ENCODE data around the gene SYNJ2. TPM values are rescaled to one million over a fixed set of nuclear protein-coding genes. Genes with fewer than 3 reads are reported as not detected.
A peak's percentile ranks its signal among the peaks of the same experiment; 100 is the strongest.

The SYNJ2 gene
- total RNA-seq, 2 donors from 2014 or later: 22.6 to 29.8 TPM

GRCh38 chr6:158068156-158068892 lies 86.7 kb downstream of the SYNJ2 start:
- Mint-ChIP-seq H3K36me3 (ENCODE audit: insufficient read depth in 2 of 2) (peaks cover 2% of the 10 kb centered on the region in 2 donors), H3K4me1 (ENCODE audit: low read depth) (peaks cover 27% of the 10 kb centered on the region), H3K4me3 (no peak overlapping the region), H3K9me3 (no peaks in the 10 kb centered on the region), H3K27ac (no peak overlapping the region), H3K27me3 (ENCODE audit: low read depth) (no peaks in the 10 kb centered on the region)
- DNase-seq: no peak
- ATAC-seq (replicated peaks in 1 of 2): peak in 1 of 2 donors; percentile 27

- Mint-ChIP-seq H3K9me3 (no peaks in the 10 kb centered on the region), H3K36me3 (ENCODE audit: insufficient read depth in 2 of 2) (peaks cover 2% of the 10 kb centered on the region in 2 donors), H3K4me1 (ENCODE audit: low read depth) (peaks cover 27% of the 10 kb centered on the region), H3K27ac (no peak overlapping the region), H3K4me3 (no peak overlapping the region), H3K27me3 (ENCODE audit: low read depth) (no peaks in the 10 kb centered on the region)
- ATAC-seq (replicated peaks in 1 of 2): peak in 1 of 2 donors; percentile 36
- no peak for DNase-seq
Measured at GRCh38 chr6:158068893-158069799, 87.5 kb downstream of the SYNJ2 start.

GRCh38 chr6:158069800-158070195 lies 88.1 kb downstream of the SYNJ2 start:
- DNase-seq (no peak), ATAC-seq (replicated peaks in 1 of 2) (no peak)
- Mint-ChIP-seq H3K9me3 (no peaks in the 10 kb centered on the region), H3K36me3 (ENCODE audit: insufficient read depth in 2 of 2) (peaks cover 2% of the 10 kb centered on the region in 2 donors), H3K4me3 (no peak overlapping the region), H3K27ac (no peak overlapping the region), H3K27me3 (ENCODE audit: low read depth) (no peaks in the 10 kb centered on the region), H3K4me1 (ENCODE audit: low read depth) (peaks cover 27% of the 10 kb centered on the region)

- no peak overlapping the region for H3K4me3 Mint-ChIP-seq
- DNase-seq: no peak
- H3K4me1 Mint-ChIP-seq (ENCODE audit: low read depth): peaks cover 27% of the 10 kb centered on the region
- no peaks in the 10 kb centered on the region for H3K9me3 Mint-ChIP-seq
- H3K27me3 Mint-ChIP-seq (ENCODE audit: low read depth): no peaks in the 10 kb centered on the region
- ATAC-seq (replicated peaks in 1 of 2): no peak
- H3K36me3 Mint-ChIP-seq (ENCODE audit: insufficient read depth in 2 of 2): peaks cover 2% of the 10 kb centered on the region in 2 donors
- H3K27ac Mint-ChIP-seq: no peak overlapping the region
Measured at GRCh38 chr6:158070513-158070912, 88.8 kb downstream of the SYNJ2 start.

DNA sequence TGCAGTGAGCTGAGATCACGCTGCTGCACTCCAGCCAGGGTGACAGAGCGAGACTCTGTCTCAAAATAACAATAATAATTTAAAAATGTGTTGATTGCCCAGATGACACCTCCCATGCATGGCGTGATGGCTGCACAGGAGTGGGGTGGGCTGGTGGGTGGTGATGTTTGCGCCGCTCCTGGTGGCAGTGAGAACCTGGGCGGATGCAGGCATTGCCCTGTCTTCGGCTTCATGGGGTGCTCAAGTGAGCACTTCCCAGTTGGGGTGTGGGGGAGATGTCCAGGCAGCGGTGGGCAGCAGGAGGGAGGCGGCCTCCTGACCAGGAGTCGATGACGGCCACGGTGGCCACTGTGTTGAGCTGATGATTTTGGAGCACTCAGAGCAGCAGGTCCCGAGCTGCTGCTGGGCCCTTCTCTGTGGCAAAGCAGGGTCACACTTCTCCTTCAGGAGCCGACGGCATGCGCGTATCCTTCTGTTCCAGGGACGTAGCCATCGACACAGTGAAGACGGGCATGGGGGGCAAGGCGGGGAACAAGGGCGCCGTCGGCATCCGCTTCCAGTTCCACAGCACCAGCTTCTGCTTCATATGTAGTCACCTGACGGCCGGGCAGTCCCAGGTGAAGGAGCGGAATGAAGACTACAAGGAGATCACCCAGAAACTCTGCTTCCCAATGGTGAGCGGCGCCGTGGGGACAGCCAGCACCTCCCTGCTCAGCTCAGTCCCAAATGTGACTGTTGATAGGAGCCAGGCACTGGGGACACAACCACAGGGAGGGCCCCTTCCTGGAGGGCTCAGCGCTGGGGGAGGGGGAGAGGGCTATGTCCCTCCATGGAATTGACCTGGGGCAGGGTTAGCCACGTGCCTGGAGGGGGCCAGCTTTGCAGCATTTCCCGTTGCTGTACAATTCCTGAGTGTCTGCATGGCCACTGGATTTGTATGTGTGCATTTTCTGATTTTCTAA lies 89.7 kb downstream of the SYNJ2 start:
- no peak overlapping the region for H3K27ac Mint-ChIP-seq
- H3K36me3 Mint-ChIP-seq (ENCODE audit: insufficient read depth in 2 of 2): peaks cover 1 to 2% of the 10 kb centered on the region in 2 donors
- ATAC-seq (replicated peaks in 1 of 2) (peak in 1 of 2 donors; percentile 13), DNase-seq (no peak)
- no peak overlapping the region for H3K4me3 Mint-ChIP-seq
- no peaks in the 10 kb centered on the region for H3K27me3 Mint-ChIP-seq (ENCODE audit: low read depth)
- H3K4me1 Mint-ChIP-seq (ENCODE audit: low read depth): peaks cover 27% of the 10 kb centered on the region
- H3K9me3 Mint-ChIP-seq: no peaks in the 10 kb centered on the region

DNA sequence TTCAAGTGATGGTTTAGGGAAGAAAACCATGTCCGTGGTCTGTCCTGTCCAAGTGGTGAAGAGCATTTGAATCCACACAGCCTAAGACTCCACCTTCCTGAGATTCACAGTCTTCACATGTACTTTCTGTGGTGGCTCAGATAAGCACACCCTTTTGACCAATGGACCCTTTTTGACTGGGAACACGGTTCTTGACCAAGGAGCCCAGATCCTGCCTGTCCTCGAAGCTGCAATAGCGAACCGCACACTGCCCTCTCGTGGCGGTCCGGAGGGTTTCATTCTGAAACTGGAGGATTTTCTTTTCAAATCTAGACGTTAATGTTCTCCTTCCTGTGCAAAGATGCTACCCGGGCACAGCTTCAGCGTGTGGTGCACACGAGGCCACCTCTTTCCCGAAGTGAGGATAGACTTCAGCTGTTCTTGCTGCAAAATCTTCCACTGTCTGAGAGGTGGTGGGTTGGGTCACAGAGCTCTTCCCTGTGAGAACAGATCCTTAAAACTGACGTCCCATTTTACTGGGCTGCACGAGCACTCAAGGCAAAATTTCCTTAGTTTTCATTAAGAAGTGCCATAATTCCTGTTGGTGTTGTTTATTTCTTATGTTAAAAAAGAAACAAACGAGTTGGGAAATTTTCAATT lies 90.5 kb downstream of the SYNJ2 start:
- Mint-ChIP-seq H3K36me3 (ENCODE audit: insufficient read depth in 2 of 2) (peaks cover 1 to 2% of the 10 kb centered on the region in 2 donors), H3K4me1 (ENCODE audit: low read depth) (peaks cover 27% of the 10 kb centered on the region)

DNA sequence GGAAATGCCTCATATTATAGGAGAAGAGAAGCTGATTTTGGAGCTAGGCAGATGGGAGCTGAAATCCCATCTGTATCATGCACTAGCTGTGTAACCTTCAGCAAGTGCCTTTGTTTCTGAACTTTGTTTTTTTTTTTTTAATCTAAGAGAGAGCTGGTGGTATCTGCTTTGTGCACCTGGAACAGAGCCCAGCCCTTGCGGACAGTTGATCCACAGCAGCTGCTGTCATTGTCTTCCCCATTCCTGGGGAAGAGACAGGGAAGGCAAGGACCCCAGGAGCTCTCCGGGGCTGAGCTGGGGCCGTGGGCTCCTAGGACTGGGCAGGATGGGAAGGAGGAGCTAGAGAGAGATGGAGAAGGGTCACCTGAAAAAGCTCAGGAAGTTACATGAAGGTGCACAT lies 92.1 kb downstream of the SYNJ2 start:
- DNase-seq (no peak), ATAC-seq (replicated peaks in 1 of 2) (no peak)
- peaks cover 1 to 2% of the 10 kb centered on the region in 2 donors for H3K36me3 Mint-ChIP-seq (ENCODE audit: insufficient read depth in 2 of 2)
- H3K4me1 Mint-ChIP-seq (ENCODE audit: low read depth): peaks cover 22% of the 10 kb centered on the region
- H3K27ac Mint-ChIP-seq: no peak overlapping the region
- no peak overlapping the region for H3K4me3 Mint-ChIP-seq
- no peaks in the 10 kb centered on the region for H3K27me3 Mint-ChIP-seq (ENCODE audit: low read depth)
- no peaks in the 10 kb centered on the region for H3K9me3 Mint-ChIP-seq

More for the DNA sequence above, 90.5 kb downstream of the SYNJ2 start:
- no peak overlapping the region for H3K4me3 Mint-ChIP-seq
- no peaks in the 10 kb centered on the region for H3K27me3 Mint-ChIP-seq (ENCODE audit: low read depth)
- no peaks in the 10 kb centered on the region for H3K9me3 Mint-ChIP-seq
- DNase-seq: peak; percentile 68 to 81
- peak; percentile 60 to 68 for ATAC-seq (replicated peaks in 1 of 2)
- no peak overlapping the region for H3K27ac Mint-ChIP-seq

DNA sequence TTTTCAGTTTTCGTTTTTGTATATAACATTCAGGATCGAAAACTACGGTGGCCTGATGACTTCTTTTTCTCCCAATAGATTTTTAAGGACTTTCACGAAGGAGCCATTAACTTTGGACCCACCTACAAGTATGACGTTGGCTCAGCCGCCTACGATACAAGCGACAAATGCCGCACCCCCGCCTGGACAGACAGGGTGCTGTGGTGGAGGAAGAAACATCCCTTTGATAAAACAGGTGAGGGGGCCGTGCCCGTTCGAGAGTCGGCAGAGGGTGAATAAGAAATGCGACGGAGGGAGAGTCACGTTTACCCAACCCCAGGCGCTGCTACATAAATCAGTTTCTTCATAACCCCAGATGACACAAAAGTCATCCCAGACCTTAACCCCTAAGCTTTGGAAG lies 94.9 kb downstream of the SYNJ2 start:
- Mint-ChIP-seq H3K27me3 (ENCODE audit: low read depth) (no peaks in the 10 kb centered on the region), H3K4me3 (no peak overlapping the region), H3K27ac (no peak overlapping the region), H3K4me1 (ENCODE audit: low read depth) (peaks cover 8% of the 10 kb centered on the region), H3K36me3 (ENCODE audit: insufficient read depth in 2 of 2) (peaks cover 1 to 4% of the 10 kb centered on the region in 2 donors), H3K9me3 (no peaks in the 10 kb centered on the region)
- ATAC-seq (replicated peaks in 1 of 2): no peak
- DNase-seq: no peak

DNA sequence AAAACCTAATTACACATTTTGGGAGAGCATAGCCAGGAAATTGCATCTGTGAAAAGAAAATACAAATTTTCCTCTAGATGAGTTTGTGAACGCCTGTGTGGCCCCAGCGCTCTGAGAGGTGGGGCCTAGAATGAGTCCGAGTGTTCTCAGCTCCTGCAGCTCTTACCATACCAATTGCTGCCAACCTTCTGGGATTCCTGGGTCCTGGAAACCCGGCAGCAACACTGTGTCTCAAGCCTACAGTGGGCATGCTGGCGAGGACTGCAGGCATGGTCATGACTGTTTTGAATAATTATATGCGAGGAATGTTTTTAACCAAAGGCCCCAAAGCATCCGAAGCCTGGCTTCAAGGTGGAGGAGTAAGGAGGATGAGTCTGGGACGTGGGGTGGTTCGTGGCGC lies 96.0 kb downstream of the SYNJ2 start:
- H3K4me3 Mint-ChIP-seq: no peak overlapping the region
- H3K36me3 Mint-ChIP-seq (ENCODE audit: insufficient read depth in 2 of 2): peaks cover 1 to 2% of the 10 kb centered on the region in 2 donors
- H3K27me3 Mint-ChIP-seq (ENCODE audit: low read depth): no peaks in the 10 kb centered on the region
- H3K4me1 Mint-ChIP-seq (ENCODE audit: low read depth): no peaks in the 10 kb centered on the region
- H3K27ac Mint-ChIP-seq: no peak overlapping the region
- H3K9me3 Mint-ChIP-seq: no peaks in the 10 kb centered on the region
- no peak for DNase-seq
- ATAC-seq (replicated peaks in 1 of 2): no peak

GRCh38 chr6:158078320-158078719 lies 96.7 kb downstream of the SYNJ2 start:
- no peaks in the 10 kb centered on the region for H3K27me3 Mint-ChIP-seq (ENCODE audit: low read depth)
- H3K27ac Mint-ChIP-seq: no peak overlapping the region
- H3K4me3 Mint-ChIP-seq: no peak overlapping the region
- no peaks in the 10 kb centered on the region for H3K4me1 Mint-ChIP-seq (ENCODE audit: low read depth)
- H3K9me3 Mint-ChIP-seq: no peaks in the 10 kb centered on the region
- peaks cover 1 to 2% of the 10 kb centered on the region in 2 donors for H3K36me3 Mint-ChIP-seq (ENCODE audit: insufficient read depth in 2 of 2)
- no peak for ATAC-seq (replicated peaks in 1 of 2)
- no peak for DNase-seq

DNA sequence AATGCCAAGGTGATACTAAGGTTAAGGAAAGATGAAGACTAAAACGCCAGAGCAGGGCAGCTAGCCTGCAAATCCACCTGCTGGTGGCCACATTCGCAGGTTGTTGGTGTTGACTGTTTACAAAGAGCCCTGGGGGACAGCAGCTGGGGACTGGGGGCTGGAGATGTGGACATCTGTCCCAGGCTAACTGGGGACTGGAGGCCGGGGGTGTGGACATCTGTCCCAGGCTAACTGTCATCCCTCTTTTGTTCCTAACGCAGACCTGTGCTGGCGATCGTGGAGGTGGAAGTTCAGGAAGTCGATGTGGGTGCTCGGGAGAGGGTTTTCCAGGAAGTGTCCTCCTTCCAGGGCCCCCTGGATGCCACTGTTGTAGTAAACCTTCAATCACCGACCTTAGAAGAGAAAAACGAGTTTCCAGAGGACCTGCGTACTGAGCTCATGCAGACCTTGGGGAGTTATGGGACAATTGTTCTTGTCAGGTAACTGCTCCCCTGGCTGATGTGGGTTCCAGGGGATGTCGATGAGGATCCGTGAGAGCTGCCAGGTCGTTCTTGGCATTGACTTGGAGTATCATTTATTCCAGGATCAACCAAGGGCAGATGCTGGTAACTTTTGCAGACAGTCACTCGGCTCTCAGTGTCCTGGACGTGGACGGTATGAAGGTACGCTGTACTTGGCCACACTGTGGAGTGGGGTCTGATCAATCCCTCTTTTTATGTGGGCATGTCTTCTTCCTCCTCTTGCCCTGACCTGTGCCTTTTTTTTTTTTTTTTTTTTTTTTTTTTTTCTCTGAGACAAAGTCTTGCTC lies 99.4 kb downstream of the SYNJ2 start:
- H3K27me3 Mint-ChIP-seq (ENCODE audit: low read depth): no peaks in the 10 kb centered on the region
- ATAC-seq (replicated peaks in 1 of 2) (no peak), DNase-seq (no peak)
- peaks cover 0 to 2% of the 10 kb centered on the region in 2 donors for H3K36me3 Mint-ChIP-seq (ENCODE audit: insufficient read depth in 2 of 2)
- no peak overlapping the region for H3K4me3 Mint-ChIP-seq
- H3K4me1 Mint-ChIP-seq (ENCODE audit: low read depth): no peaks in the 10 kb centered on the region
- H3K9me3 Mint-ChIP-seq: no peaks in the 10 kb centered on the region
- no peak overlapping the region for H3K27ac Mint-ChIP-seq

DNA sequence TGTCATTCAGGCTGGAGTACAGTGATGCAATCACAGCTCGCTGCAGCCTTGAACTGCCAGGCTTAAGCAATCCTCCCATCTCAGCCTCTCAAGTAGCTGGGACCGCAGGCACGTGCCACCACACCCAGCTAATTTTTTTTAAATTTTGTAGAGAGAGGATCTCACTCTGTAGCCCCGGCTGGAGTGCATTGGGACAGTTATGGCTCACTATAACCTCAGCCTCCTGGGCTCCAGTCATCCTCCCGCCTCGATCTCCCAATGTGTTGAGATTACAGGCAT lies 99.9 kb downstream of the SYNJ2 start:
- ATAC-seq (replicated peaks in 1 of 2) (no peak), DNase-seq (no peak)
- Mint-ChIP-seq H3K27ac (no peak overlapping the region), H3K4me3 (no peak overlapping the region), H3K36me3 (ENCODE audit: insufficient read depth in 2 of 2) (peaks cover 0 to 2% of the 10 kb centered on the region in 2 donors), H3K9me3 (no peaks in the 10 kb centered on the region), H3K27me3 (ENCODE audit: low read depth) (no peaks in the 10 kb centered on the region), H3K4me1 (ENCODE audit: low read depth) (no peaks in the 10 kb centered on the region)
